ENCODE data around the gene CIITA.
A peak's percentile ranks its signal among the peaks of the same experiment; 100 is the strongest.

GRCh38 chr16:10836174-10836853 is 40.7 kb upstream of the CIITA start:
- TF ChIP-seq STAT6 (CRISPR knock-in tag; conservative IDR thresholded peaks at IDR 0.05; ENCODE audit: low read depth), result no peak
- TF ChIP-seq SOX15 (CRISPR knock-in tag; IDR thresholded peaks at IDR 0.05), result no peak
- no peak for TF ChIP-seq CTCF (IDR thresholded peaks at IDR 0.05)
- TF ChIP-seq ESRRA (CRISPR knock-in tag; IDR thresholded peaks at IDR 0.05; ENCODE audit: borderline replicate concordance), result no peak
- no peak for TF ChIP-seq NFYB (CRISPR knock-in tag; conservative IDR thresholded peaks at IDR 0.05; ENCODE audit: low read depth)
- TF ChIP-seq MXD4 (CRISPR knock-in tag; IDR thresholded peaks at IDR 0.05; ENCODE audit: borderline replicate concordance), result no peak
- TF ChIP-seq CREB1 (CRISPR knock-in tag; IDR thresholded peaks at IDR 0.05), result no peak
- TF ChIP-seq FOXP1 (CRISPR knock-in tag; IDR thresholded peaks at IDR 0.05; ENCODE audit: borderline replicate concordance), result no peak
- TF ChIP-seq NR1H2 (CRISPR knock-in tag; IDR thresholded peaks at IDR 0.05), result no peak
- peak; percentile 64; the same call in 1 of the 2 replicates for TF ChIP-seq GTF2I (CRISPR knock-in tag; conservative IDR thresholded peaks at IDR 0.05)
- no peak for TF ChIP-seq JAZF1 (CRISPR knock-in tag; IDR thresholded peaks at IDR 0.05)
